Smooth muscle cell of bladder (primary cell): ENCODE measurements around the gene CCND3. TPM values are rescaled to one million over a fixed set of nuclear protein-coding genes. Genes with fewer than 3 reads are reported as not detected.

Source experiments
- total RNA-seq: library from RNA; depleted of rRNA; stranded (reverse); fragments of >200 nt; gene quantifications from 2 replicates; pipeline ENCODE4 v1.2.3, GENCODE V29; 2014

Gene CCND3
- total RNA-seq: 14.0 and 17.2 TPM in 2 replicates

DNA sequence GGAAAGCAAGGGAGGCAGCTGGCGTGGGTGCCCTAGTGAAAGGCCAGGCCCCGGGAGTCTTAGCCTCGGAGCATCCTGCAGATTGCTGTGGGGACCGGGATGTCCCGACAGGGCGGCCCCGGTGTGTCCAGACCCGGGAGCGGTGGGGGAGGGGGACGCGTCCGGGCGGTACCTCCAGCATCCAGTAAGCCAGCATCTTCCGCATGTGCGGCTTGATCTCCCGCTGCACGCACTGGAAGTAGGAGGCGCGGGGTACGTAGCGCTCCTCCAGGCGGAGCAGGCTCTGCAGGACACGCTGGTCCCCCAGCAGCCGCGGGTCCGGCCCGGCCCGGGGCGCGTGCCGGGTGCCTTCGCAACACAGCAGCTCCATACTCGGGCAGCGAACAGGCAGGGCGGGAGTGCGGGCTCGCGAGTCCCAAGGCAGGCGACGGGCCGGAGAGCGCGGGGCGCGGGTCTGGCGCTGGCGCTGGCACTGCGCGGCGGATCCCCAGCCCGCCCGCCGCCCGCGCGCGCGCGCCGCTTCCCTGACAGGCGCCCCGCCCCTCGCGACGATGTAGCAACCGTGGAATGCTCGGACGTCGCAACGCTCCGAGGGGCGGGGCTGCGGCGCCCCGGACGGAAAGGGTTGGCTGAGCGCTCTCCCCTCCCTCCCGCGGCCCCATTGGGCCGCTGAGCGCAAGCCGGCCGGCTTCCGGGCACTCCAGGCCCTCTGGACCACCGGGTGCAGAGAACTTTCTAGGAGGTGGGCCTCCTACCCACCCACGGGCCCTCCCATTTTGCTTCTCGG lies at the start of gene CCND3:
CCND3 (minus strand) TSS at position 529 of the 787 bp plus-strand sequence; CDS start at position 370, 159 bp downstream.

DNA sequence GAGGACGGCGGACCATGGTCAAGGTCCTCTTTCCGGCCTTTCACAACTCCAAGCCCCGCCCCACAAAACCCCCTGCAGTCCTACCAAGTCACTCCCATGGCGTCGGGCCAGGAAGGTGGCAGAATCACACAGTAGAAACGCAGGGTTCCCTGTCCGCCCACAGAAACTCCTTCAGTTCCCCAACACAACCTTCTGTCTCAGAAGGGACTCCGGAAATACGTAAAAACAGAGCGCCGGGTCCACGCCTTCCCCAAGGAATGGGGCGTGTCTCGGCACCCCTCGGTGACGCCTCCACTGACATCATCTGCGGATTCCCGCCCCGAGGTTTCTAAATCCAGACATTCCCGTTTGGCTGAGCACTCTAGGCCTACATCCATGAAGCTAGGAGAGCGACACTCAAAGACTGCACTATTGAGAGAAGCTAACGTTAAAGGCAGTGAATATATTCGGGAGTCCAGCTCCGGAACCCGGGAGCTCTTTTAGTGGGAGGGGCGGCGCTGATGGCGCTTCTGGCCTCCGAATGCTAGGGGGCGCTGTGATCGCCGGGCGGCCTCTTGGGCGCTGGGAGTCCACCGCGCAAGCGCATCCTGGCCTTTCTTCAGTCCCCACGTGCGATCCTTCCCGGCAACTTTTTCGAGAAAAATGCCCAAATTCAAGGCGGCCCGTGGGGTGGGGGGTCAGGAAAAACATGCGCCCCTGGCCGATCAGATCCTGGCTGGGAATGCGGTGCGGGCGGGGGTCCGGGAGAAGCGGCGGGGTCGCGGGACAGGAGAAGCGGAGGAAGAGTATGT lies 20.5 kb downstream of the CCND3 start, which contains the start of the genes BYSL and MED20:
BYSL (plus strand) TSS at position 579 of the 791 bp plus-strand sequence; CDS start at position 643, 64 bp downstream.
MED20 (minus strand) TSS at position 219 of the 791 bp plus-strand sequence; CDS start at position 98, 121 bp downstream.

DNA sequence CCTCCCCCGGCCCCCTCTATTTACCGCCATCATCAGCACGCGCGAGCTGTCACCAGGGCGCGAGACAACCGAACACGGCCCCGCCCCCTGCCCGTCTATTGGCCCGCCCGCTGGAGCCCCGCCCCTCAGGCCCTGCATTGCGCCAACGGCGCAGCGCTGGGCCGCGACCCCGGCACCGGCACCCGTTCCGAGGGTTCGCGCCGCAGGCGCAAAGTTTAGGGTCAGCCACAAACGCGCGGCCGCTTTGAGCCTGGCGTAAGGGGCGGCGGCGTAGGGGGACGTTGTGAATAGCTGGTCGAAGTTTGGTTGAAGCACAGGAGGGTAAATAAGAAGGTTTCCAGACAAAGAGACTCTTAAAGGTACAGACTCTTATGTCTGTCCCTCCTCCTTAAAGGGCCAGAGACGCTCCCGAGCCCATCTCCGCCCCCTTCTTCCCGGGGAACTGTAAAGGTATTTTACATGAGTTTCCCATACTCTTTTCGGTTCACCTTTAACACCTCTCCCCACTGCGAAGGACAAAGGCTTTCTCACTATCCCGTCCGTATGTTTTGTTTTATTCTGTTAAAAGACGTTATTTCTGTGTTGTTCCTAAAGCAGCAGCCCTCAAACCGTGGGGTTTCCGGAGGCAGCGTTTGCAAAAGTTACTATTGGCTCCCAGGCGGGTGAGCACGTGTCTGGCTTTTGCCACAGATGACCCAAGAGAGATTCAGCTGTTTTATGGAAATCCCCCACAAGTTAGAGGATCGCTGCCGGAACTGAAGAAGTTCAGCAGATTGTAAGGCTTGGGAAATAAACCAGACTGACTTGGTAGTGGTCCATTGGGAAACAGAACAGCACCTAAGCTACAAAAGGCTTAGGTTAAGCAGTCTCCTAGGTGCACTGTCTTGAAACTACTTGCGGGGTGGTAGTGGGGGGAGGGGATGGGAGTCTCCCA lies 46.0 kb downstream of the CCND3 start, which contains the start of gene USP49:
USP49 (minus strand) TSS at position 76 of the 934 bp plus-strand sequence. CDS start 88,392 bp downstream, outside the sequence.

Other genes starting within 250 kb of the CCND3 start
- 1.8 and 2.6 TPM in 2 replicates for gene TFEB, start 206.2 kb downstream of the CCND3 start, total RNA-seq
- gene PGC, start 194.4 kb downstream of the CCND3 start, total RNA-seq: not detected in 2 replicates
- 0.83 and 0.85 TPM in 2 replicates for gene FRS3, start 161.9 kb downstream of the CCND3 start, total RNA-seq
- not detected in 2 replicates for gene PRICKLE4, start 161.0 kb downstream of the CCND3 start, total RNA-seq
- 49.6 and 59.4 TPM in 2 replicates for gene TOMM6, start 154.1 kb downstream of the CCND3 start, total RNA-seq
- 2.0 and 2.4 TPM in 2 replicates for gene USP49, start 46.4 kb downstream of the CCND3 start, total RNA-seq
- 24.1 and 26.0 TPM in 2 replicates for gene MED20, start 20.7 kb downstream of the CCND3 start, total RNA-seq
- 13.1 and 13.6 TPM in 2 replicates for gene BYSL, start 20.3 kb downstream of the CCND3 start, total RNA-seq
- gene TAF8, start 108.7 kb upstream of the CCND3 start, total RNA-seq: 11.0 and 12.6 TPM in 2 replicates
- gene C6orf132, start 200.8 kb upstream of the CCND3 start, total RNA-seq: 0.46 and 0.71 TPM in 2 replicates
- 0.09 TPM in 1 of 2 replicates, not detected in the other for gene GUCA1A, start 231.6 kb upstream of the CCND3 start, total RNA-seq